Measurements from ENCODE around the gene CA10.

- TF ChIP-seq, protein P1, sequence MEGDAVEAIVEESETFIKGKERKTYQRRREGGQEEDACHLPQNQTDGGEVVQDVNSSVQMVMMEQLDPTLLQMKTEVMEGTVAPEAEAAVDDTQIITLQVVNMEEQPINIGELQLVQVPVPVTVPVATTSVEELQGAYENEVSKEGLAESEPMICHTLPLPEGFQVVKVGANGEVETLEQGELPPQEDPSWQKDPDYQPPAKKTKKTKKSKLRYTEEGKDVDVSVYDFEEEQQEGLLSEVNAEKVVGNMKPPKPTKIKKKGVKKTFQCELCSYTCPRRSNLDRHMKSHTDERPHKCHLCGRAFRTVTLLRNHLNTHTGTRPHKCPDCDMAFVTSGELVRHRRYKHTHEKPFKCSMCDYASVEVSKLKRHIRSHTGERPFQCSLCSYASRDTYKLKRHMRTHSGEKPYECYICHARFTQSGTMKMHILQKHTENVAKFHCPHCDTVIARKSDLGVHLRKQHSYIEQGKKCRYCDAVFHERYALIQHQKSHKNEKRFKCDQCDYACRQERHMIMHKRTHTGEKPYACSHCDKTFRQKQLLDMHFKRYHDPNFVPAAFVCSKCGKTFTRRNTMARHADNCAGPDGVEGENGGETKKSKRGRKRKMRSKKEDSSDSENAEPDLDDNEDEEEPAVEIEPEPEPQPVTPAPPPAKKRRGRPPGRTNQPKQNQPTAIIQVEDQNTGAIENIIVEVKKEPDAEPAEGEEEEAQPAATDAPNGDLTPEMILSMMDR (IDR thresholded peaks at IDR 0.05; ENCODE audit: low read depth, low read length, poor library complexity, severe bottlenecking) = no peak
- no peak for TF ChIP-seq EZH2phosphoT487 (IDR thresholded peaks at IDR 0.05; ENCODE audit: borderline replicate concordance, low read length)
Observed at GRCh38 chr17:51907041-51907440, 251.5 kb downstream of the CA10 start.

Measured in DOHH2 (cell line).